ENCODE data around the gene CDH4.

The CDH4 gene

DNA sequence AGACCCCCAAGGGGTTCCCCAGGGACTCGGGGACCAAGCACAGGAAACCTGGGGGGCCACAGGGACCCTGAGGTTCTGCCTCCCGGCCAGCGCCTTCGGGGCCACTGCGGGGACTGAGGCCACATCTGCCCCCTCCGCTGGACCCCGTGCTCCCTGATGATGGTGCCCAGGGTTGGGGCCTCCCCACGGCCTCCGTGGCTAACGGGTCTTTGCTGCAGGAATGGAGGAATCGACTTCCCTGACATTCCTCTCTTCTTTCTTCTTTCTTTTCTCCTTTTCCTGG, 483.4 kb downstream of the CDH4 start (continued):
- TF ChIP-seq ZNF146 (tag by site-specific recombination; IDR thresholded peaks at IDR 0.05) (no peak), BCL11A (tag by site-specific recombination; IDR thresholded peaks at IDR 0.05; ENCODE audit: low read depth) (no peak), ZNF155 (tag by site-specific recombination; IDR thresholded peaks at IDR 0.05) (no peak), ZBTB20 (tag by site-specific recombination; IDR thresholded peaks at IDR 0.05) (no peak), ZNF24 (tag by site-specific recombination; IDR thresholded peaks at IDR 0.05) (no peak)
- TF ChIP-seq, protein P1, sequence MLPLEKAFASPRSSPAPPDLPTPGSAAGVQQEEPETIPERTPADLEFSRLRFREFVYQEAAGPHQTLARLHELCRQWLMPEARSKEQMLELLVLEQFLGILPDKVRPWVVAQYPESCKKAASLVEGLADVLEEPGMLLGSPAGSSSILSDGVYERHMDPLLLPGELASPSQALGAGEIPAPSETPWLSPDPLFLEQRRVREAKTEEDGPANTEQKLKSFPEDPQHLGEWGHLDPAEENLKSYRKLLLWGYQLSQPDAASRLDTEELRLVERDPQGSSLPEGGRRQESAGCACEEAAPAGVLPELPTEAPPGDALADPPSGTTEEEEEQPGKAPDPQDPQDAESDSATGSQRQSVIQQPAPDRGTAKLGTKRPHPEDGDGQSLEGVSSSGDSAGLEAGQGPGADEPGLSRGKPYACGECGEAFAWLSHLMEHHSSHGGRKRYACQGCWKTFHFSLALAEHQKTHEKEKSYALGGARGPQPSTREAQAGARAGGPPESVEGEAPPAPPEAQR (tag by site-specific recombination; IDR thresholded peaks at IDR 0.05): no peak

DNA sequence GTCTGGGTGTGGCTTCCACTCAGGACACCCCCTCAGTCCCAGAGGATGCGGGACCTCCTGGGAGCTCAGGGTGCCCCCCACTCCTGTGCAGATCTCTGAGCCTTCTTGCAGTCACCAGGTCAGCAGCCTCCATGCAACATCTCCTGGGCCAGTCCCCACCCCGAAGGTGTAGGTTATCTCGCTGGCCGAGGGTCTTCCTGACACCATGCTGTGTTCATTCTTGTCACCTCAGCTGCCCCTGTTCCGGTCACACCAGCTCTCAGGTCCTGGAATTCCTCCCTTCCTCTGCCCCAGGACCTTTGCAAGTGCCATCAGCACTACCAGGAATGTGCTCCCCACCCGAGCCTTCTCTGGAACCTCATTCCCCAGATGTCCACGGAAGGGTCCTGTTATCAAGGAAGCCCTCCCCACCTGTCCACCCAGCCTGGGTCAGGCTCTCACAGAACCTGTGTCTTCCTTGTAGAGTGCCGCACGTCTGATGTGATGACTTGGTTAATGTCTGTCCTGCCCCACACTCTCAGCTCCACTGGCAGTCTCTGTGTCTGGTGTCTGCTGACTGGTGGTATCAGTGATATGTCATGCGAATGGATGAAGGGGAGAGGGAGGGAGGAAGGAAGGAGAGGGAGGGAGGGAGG, 484.1 kb downstream of the CDH4 start:
- no peaks in the 10 kb centered on the region for H3K36me3 ChIP-seq (ENCODE audit: control insufficient read depth in 2 of 2, insufficient read depth in 1 of 2, low read length in 2 of 2)
- H3K27ac ChIP-seq (ENCODE audit: extremely low read depth, low read depth, low read length): no peak overlapping the region
- no peaks in the 10 kb centered on the region for H3K9me3 ChIP-seq (ENCODE audit: control insufficient read depth, insufficient read depth, low read depth, low read length)
- CTCF ChIA-PET: interaction anchor here (0.6 kb wide), 1 partner anchor 36 kb away, joined by 8 read pairs; no protein-coding TSS in a partner anchor
- TF ChIP-seq ZBTB20 (tag by site-specific recombination; IDR thresholded peaks at IDR 0.05): no peak
- peak; percentile 84 for TF ChIP-seq ZNF623 (tag by site-specific recombination; IDR thresholded peaks at IDR 0.05)
- TF ChIP-seq, protein P2, sequence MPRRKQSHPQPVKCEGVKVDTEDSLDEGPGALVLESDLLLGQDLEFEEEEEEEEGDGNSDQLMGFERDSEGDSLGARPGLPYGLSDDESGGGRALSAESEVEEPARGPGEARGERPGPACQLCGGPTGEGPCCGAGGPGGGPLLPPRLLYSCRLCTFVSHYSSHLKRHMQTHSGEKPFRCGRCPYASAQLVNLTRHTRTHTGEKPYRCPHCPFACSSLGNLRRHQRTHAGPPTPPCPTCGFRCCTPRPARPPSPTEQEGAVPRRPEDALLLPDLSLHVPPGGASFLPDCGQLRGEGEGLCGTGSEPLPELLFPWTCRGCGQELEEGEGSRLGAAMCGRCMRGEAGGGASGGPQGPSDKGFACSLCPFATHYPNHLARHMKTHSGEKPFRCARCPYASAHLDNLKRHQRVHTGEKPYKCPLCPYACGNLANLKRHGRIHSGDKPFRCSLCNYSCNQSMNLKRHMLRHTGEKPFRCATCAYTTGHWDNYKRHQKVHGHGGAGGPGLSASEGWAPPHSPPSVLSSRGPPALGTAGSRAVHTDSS (tag by site-specific recombination; IDR thresholded peaks at IDR 0.05): no peak
- TF ChIP-seq ZSCAN16 (tag by site-specific recombination; IDR thresholded peaks at IDR 0.05): no peak
- POLR2A ChIA-PET: no interaction called here
- no peak overlapping the region for H3K4me3 ChIP-seq (ENCODE audit: low read depth, low read length)
- no peaks in the 10 kb centered on the region for H3K4me1 ChIP-seq (ENCODE audit: control insufficient read depth, insufficient read depth, low read length)

DNA sequence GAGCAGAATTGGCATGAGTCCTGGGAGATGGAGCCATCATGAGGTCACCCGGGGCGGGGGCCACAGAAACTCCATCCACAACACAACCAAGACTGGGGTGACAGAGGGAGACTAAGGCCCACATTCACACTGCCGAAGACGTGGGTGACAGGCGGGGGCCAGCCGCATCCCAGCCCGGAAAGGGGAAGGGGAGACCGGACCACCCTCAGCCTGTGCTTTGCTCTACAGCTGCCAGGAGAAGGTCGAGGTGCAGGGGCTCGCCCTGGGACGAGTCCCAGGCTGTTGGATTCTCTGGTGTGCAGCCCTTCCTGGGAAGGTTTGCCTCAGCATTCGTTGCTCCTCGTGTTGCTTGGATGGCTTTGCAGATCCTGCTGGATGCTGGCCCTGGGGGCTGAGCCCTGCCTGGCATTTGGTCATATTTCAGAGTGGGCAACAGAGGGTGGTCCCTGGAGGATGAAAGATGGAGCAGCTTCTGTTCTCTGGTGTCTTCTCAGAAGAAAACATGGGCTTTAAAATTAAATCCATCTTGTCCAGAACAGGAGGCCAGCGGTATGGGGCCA, 484.8 kb downstream of the CDH4 start:
- no peak overlapping the region for H3K4me3 ChIP-seq (ENCODE audit: low read depth, low read length)
- ChIA-PET CTCF (no interaction called here), POLR2A (no interaction called here)
- no peaks in the 10 kb centered on the region for H3K4me1 ChIP-seq (ENCODE audit: control insufficient read depth, insufficient read depth, low read length)
- no peaks in the 10 kb centered on the region for H3K9me3 ChIP-seq (ENCODE audit: control insufficient read depth, insufficient read depth, low read depth, low read length)
- no peak overlapping the region for H3K27ac ChIP-seq (ENCODE audit: extremely low read depth, low read depth, low read length)
- TF ChIP-seq ZNF530 (tag by site-specific recombination; IDR thresholded peaks at IDR 0.05; ENCODE audit: low read depth) (no peak), ZNF157 (tag by site-specific recombination; IDR thresholded peaks at IDR 0.05) (no peak), ZNF274 (IDR thresholded peaks at IDR 0.05; ENCODE audit: low read length) (no peak), ZNF274 (tag by site-specific recombination; IDR thresholded peaks at IDR 0.05; ENCODE audit: borderline replicate concordance) (no peak), BCL11B (tag by site-specific recombination; IDR thresholded peaks at IDR 0.05; ENCODE audit: low read depth) (no peak), BCL11A (tag by site-specific recombination; IDR thresholded peaks at IDR 0.05; ENCODE audit: low read depth) (no peak), ZNF544 (tag by site-specific recombination; IDR thresholded peaks at IDR 0.05) (no peak), ZNF2 (tag by site-specific recombination; IDR thresholded peaks at IDR 0.05) (no peak), ZNF335 (tag by site-specific recombination; conservative IDR thresholded peaks at IDR 0.05) (no peak), ZNF571 (tag by site-specific recombination; IDR thresholded peaks at IDR 0.05) (no peak), KLF1 (tag by site-specific recombination; IDR thresholded peaks at IDR 0.05) (no peak), FEZF1 (tag by site-specific recombination; IDR thresholded peaks at IDR 0.05) (no peak), ZNF114 (tag by site-specific recombination; IDR thresholded peaks at IDR 0.05) (no peak), ZNF660 (tag by site-specific recombination; IDR thresholded peaks at IDR 0.05) (no peak), ZNF707 (tag by site-specific recombination; IDR thresholded peaks at IDR 0.05) (no peak), ZNF777 (tag by site-specific recombination; IDR thresholded peaks at IDR 0.05; ENCODE audit: borderline replicate concordance) (no peak)
- TF ChIP-seq, protein P3, sequence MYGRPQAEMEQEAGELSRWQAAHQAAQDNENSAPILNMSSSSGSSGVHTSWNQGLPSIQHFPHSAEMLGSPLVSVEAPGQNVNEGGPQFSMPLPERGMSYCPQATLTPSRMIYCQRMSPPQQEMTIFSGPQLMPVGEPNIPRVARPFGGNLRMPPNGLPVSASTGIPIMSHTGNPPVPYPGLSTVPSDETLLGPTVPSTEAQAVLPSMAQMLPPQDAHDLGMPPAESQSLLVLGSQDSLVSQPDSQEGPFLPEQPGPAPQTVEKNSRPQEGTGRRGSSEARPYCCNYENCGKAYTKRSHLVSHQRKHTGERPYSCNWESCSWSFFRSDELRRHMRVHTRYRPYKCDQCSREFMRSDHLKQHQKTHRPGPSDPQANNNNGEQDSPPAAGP (tag by site-specific recombination; IDR thresholded peaks at IDR 0.05): no peak
- TF ChIP-seq, protein P1 (tag by site-specific recombination; IDR thresholded peaks at IDR 0.05): no peak
- TF ChIP-seq, protein P4, sequence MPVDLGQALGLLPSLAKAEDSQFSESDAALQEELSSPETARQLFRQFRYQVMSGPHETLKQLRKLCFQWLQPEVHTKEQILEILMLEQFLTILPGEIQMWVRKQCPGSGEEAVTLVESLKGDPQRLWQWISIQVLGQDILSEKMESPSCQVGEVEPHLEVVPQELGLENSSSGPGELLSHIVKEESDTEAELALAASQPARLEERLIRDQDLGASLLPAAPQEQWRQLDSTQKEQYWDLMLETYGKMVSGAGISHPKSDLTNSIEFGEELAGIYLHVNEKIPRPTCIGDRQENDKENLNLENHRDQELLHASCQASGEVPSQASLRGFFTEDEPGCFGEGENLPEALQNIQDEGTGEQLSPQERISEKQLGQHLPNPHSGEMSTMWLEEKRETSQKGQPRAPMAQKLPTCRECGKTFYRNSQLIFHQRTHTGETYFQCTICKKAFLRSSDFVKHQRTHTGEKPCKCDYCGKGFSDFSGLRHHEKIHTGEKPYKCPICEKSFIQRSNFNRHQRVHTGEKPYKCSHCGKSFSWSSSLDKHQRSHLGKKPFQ (tag by site-specific recombination; IDR thresholded peaks at IDR 0.05): no peak
- H3K36me3 ChIP-seq (ENCODE audit: control insufficient read depth in 2 of 2, insufficient read depth in 1 of 2, low read length in 2 of 2): no peaks in the 10 kb centered on the region
